ENCODE results near the gene HBA1. TPM values are rescaled to one million over a fixed set of nuclear protein-coding genes. Genes with fewer than 3 reads are reported as not detected.
"Not testable (repeated sequence)": the region's sequence is repeated elsewhere in the genome, so short reads cannot be mapped to it uniquely, and the experiment has no call there.

HBA1 gene
- total RNA-seq, 1 donor = not detected

DNA sequence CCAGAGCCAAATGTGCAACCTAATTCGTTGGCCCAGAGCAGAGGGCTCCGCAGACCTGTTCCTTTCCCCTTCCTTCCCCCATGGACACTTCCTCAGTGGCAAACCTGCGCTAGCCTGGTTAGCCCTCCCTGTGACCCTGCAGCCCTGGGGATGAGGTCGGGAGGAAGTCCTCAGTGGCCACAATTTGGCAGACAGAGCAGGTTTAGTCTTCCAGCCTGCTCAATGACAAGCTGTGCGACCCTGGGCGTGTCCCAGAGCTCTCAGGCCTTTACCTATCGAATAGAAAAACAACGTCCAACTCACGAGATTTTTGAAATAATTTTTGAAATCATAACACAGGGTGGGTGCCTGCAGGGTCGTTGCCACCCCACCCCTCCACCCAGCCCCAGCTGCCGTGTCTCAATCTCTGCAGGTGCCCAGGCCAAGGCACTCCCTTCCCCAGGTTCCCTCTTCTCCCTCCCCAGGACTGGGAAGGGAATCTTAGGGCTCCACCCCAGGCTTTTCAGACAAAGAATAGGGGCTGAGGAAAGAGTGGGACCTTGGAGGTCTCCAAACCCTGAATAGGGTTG, 9.3 kb upstream of the HBA1 start:
- no peak overlapping the region for H3K4me3 ChIP-seq (ENCODE audit: insufficient read depth, low read length)
- H3K79me2 ChIP-seq (ENCODE audit: insufficient read depth, low read length) = no peaks in the 10 kb centered on the region
- no peaks in the 10 kb centered on the region for H3K9me3 ChIP-seq (ENCODE audit: low read depth, low read length)
- H3K27me3 ChIP-seq (ENCODE audit: insufficient read depth, low read length) = peaks cover 47% of the 10 kb centered on the region
- H3K4me2 ChIP-seq (ENCODE audit: insufficient read depth, low read length) = no peak overlapping the region
- DNase-seq (ENCODE audit: insufficient read length, low spot score, missing footprints) = peak; percentile 81
- H3K4me1 ChIP-seq (ENCODE audit: insufficient read depth, low read length) = no peaks in the 10 kb centered on the region
- no peak overlapping the region for H2AFZ ChIP-seq (ENCODE audit: low read length)
- no peak overlapping the region for H3K27ac ChIP-seq (ENCODE audit: low read depth, low read length)
- H3K36me3 ChIP-seq (ENCODE audit: insufficient read depth, low read length) = no peaks in the 10 kb centered on the region
- H4K20me1 ChIP-seq (ENCODE audit: insufficient read depth, low read length) = no peaks in the 10 kb centered on the region
- TF ChIP-seq, protein P1, sequence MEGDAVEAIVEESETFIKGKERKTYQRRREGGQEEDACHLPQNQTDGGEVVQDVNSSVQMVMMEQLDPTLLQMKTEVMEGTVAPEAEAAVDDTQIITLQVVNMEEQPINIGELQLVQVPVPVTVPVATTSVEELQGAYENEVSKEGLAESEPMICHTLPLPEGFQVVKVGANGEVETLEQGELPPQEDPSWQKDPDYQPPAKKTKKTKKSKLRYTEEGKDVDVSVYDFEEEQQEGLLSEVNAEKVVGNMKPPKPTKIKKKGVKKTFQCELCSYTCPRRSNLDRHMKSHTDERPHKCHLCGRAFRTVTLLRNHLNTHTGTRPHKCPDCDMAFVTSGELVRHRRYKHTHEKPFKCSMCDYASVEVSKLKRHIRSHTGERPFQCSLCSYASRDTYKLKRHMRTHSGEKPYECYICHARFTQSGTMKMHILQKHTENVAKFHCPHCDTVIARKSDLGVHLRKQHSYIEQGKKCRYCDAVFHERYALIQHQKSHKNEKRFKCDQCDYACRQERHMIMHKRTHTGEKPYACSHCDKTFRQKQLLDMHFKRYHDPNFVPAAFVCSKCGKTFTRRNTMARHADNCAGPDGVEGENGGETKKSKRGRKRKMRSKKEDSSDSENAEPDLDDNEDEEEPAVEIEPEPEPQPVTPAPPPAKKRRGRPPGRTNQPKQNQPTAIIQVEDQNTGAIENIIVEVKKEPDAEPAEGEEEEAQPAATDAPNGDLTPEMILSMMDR (IDR thresholded peaks at IDR 0.05; ENCODE audit: extremely low read depth, low read depth, low read length) = no peak

DNA sequence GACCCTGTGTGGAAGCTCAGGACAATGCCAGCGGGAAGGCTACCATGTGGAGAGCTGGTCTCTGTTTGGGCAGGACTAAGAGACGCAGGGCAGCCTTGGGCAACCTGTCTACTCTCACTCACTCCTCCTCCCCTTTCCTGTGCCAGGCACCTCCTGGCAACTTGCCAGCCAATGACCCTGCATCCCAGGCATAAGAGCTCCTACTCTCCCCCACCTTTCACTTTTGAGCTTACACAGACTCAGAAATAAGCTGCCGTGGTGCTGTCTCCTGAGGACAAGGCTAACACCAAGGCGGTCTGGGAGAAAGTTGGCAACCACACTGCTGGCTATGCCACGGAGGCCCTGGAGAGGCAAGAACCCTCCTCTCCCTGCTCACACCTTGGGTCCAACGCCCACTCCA, 8.1 kb upstream of the HBA1 start:
- Histone ChIP-seq H3K27ac (ENCODE audit: low read depth, low read length) (no peak overlapping the region), H4K20me1 (ENCODE audit: insufficient read depth, low read length) (no peaks in the 10 kb centered on the region), H3K79me2 (ENCODE audit: insufficient read depth, low read length) (no peaks in the 10 kb centered on the region), H3K4me2 (ENCODE audit: insufficient read depth, low read length) (no peak overlapping the region), H3K27me3 (ENCODE audit: insufficient read depth, low read length) (peaks cover 47% of the 10 kb centered on the region), H2AFZ (ENCODE audit: low read length) (no peak overlapping the region), H3K4me3 (ENCODE audit: insufficient read depth, low read length) (no peak overlapping the region), H3K36me3 (ENCODE audit: insufficient read depth, low read length) (no peaks in the 10 kb centered on the region), H3K4me1 (ENCODE audit: insufficient read depth, low read length) (no peaks in the 10 kb centered on the region), H3K9me3 (ENCODE audit: low read depth, low read length) (no peaks in the 10 kb centered on the region)
- TF ChIP-seq, protein P1 (IDR thresholded peaks at IDR 0.05; ENCODE audit: extremely low read depth, low read depth, low read length) = no peak
- peak; percentile 75 for DNase-seq (ENCODE audit: insufficient read length, low spot score, missing footprints)

DNA sequence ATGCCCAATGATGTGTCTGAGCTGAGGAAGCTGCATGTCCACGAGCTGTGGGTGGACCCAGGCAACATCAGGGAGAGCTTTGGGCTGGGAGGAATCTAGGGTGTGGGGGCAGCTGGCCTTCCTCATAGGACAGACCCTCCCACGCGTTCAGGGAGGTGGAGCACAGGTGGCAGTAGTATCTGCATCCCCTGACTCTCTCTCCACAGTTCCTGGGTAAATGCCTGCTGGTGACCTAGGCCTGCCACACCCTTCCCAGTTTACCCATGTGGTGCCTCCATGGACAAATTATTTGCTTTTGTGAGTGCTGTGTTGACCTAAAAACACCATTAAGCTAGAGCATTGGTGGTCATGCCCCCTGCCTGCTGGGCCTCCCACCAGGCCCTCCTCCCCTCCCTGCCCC, 7.5 kb upstream of the HBA1 start:
- DNase-seq (ENCODE audit: insufficient read length, low spot score, missing footprints) = peak; percentile 67
- H3K4me2 ChIP-seq (ENCODE audit: insufficient read depth, low read length) = no peak overlapping the region
- no peaks in the 10 kb centered on the region for H3K4me1 ChIP-seq (ENCODE audit: insufficient read depth, low read length)
- H3K27ac ChIP-seq (ENCODE audit: low read depth, low read length) = no peak overlapping the region
- peaks cover 47% of the 10 kb centered on the region for H3K27me3 ChIP-seq (ENCODE audit: insufficient read depth, low read length)
- no peaks in the 10 kb centered on the region for H3K36me3 ChIP-seq (ENCODE audit: insufficient read depth, low read length)
- no peaks in the 10 kb centered on the region for H3K79me2 ChIP-seq (ENCODE audit: insufficient read depth, low read length)
- no peaks in the 10 kb centered on the region for H4K20me1 ChIP-seq (ENCODE audit: insufficient read depth, low read length)
- no peak overlapping the region for H2AFZ ChIP-seq (ENCODE audit: low read length)
- TF ChIP-seq, protein P1 (IDR thresholded peaks at IDR 0.05; ENCODE audit: extremely low read depth, low read depth, low read length) = no peak
- no peaks in the 10 kb centered on the region for H3K9me3 ChIP-seq (ENCODE audit: low read depth, low read length)
- H3K4me3 ChIP-seq (ENCODE audit: insufficient read depth, low read length) = no peak overlapping the region

GRCh38 chr16:170088-170507, 6.4 kb upstream of the HBA1 start:
- H4K20me1 ChIP-seq (ENCODE audit: insufficient read depth, low read length); H2AFZ ChIP-seq (ENCODE audit: low read length); H3K4me1 ChIP-seq (ENCODE audit: insufficient read depth, low read length); H3K4me2 ChIP-seq (ENCODE audit: insufficient read depth, low read length); H3K36me3 ChIP-seq (ENCODE audit: insufficient read depth, low read length); H3K27ac ChIP-seq (ENCODE audit: low read depth, low read length); H3K4me3 ChIP-seq (ENCODE audit: insufficient read depth, low read length); H3K79me2 ChIP-seq (ENCODE audit: insufficient read depth, low read length); H3K9me3 ChIP-seq (ENCODE audit: low read depth, low read length): not testable (repeated sequence)
- peak; percentile 67 for DNase-seq (ENCODE audit: insufficient read length, low spot score, missing footprints)
- peaks cover 53% of the 10 kb centered on the region for H3K27me3 ChIP-seq (ENCODE audit: insufficient read depth, low read length)
